ENCODE data around the gene SHISAL1. TPM values are rescaled to one million over a fixed set of nuclear protein-coding genes. Genes with fewer than 3 reads are reported as not detected.

Gene SHISAL1
- 1.2 and 9.6 TPM in 2 replicates for total RNA-seq

GRCh38 chr22:44312766-44313165 lies at the start of gene SHISAL1:
Gene SHISAL1 (minus strand): TSS chr22:44312951. CDS start chr22:44300945, 12,006 bp downstream.

Other genes with a start within 250 kb of the SHISAL1 start
- 0.17 TPM in 1 of 2 replicates, not detected in the other for gene PARVG, start 132.0 kb downstream of the SHISAL1 start, total RNA-seq
- gene RTL6, start 185.3 kb upstream of the SHISAL1 start, total RNA-seq: 19.8 and 31.4 TPM in 2 replicates

Data from smooth muscle cell of trachea (primary cell).